GM12891 (cell line): ENCODE data around the gene PEAK1.

ENCODE experiments used
- PAX5 ChIP-seq: IDR thresholded peaks from 2 replicates; pipeline ENCODE4 v1.6.1; 2011; ENCODE audit warnings: low read length, moderate library complexity, mild to moderate bottlenecking; ENCODE audit not compliant: insufficient read depth, severe bottlenecking
- POLR2A ChIP-seq: IDR thresholded peaks from 2 replicates; pipeline ENCODE4 v1.6.1; 2011; ENCODE audit warnings: low read depth, low read length, control low read depth
- POLR2AphosphoS5 ChIP-seq: IDR thresholded peaks from 2 replicates; pipeline ENCODE4 v1.6.1; 2011; ENCODE audit warnings: low read depth, low read length, control low read depth
- POU2F2 ChIP-seq: IDR thresholded peaks from 2 replicates; pipeline ENCODE4 v1.6.1; 2011; ENCODE audit warnings: low read depth, mild to moderate bottlenecking, control low read depth, low read length, moderate library complexity
- SPI1 ChIP-seq: IDR thresholded peaks from 2 replicates; pipeline ENCODE4 v1.6.1; 2011; ENCODE audit warnings: low read depth, low read length, control low read depth
- TAF1 ChIP-seq: IDR thresholded peaks from 2 replicates; pipeline ENCODE4 v1.6.1; 2011; ENCODE audit warnings: low read depth, low read length, control low read depth

DNA sequence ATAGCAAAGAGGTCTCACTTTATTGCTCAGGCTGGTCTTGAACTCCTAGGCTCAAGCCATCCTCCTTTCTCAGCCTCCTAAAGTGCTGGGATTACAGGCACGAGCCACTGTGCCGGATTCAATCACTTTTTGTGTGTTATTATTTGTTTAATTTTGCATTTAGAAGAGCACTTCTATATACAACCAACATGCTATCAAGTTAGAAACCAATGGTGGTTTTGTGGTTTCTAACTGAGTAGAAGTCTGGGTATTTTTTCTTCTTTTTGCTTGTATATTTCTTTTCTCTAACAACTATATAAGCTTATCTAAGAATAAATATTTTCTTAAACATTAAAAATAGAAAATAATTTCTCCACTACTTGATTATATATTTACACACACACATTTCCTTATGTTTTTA is 86.7 kb downstream of the PEAK1 start:
- TF ChIP-seq TAF1 (no peak), POLR2A (no peak), POLR2AphosphoS5 (no peak), POU2F2 (no peak), SPI1 (no peak), PAX5 (no peak)
